Progenitor cell of endocrine pancreas (in vitro differentiated cells): ENCODE results near the gene RANBP3L. TPM values are rescaled to one million over a fixed set of nuclear protein-coding genes. Genes with fewer than 3 reads are reported as not detected.

Experiments used
- DNase-seq: peaks from one replicate; pipeline ENCODE4 v3.0.0; 2021; ENCODE audit warnings: low spot score; ENCODE audit not compliant: unreplicated experiment
- H3K27ac Mint-ChIP-seq: 2 replicates; pipeline ENCODE4 v1.8.0; 2021; ENCODE audit warnings: mild to moderate bottlenecking, moderate library complexity, mixed read lengths
- H3K27me3 Mint-ChIP-seq: 2 replicates; pipeline ENCODE4 v1.8.0; 2021; ENCODE audit warnings: mixed read lengths
- H3K36me3 Mint-ChIP-seq: 2 replicates; pipeline ENCODE4 v1.8.0; 2022; ENCODE audit warnings: mixed read lengths; ENCODE audit not compliant: insufficient read depth
- H3K4me1 Mint-ChIP-seq: 2 replicates; pipeline ENCODE4 v1.8.0; 2021; ENCODE audit warnings: low read depth, mixed read lengths
- H3K4me3 Mint-ChIP-seq: 2 replicates; pipeline ENCODE4 v1.8.0; 2021; ENCODE audit warnings: low read depth, mild to moderate bottlenecking, moderate library complexity, mixed read lengths
- H3K9me3 Mint-ChIP-seq: 2 replicates; pipeline ENCODE4 v1.8.0; 2021; ENCODE audit warnings: low read depth, mixed read lengths
- total RNA-seq: library from RNA; stranded (reverse); gene quantifications from 2 replicates; pipeline ENCODE4 v1.2.1, GENCODE V29; 2021
- TF ChIP-seq, protein P1 (sequence below): fragments of 200-600 bp; sonication (generic); IDR thresholded peaks from one replicate; pipeline ENCODE4 v1.5.0; 2021; ENCODE audit warnings: antibody characterized with exemption, mild to moderate bottlenecking; ENCODE audit not compliant: unreplicated experiment

RANBP3L gene
- total RNA-seq, 1 donor from 2014 or later, result not detected

- H3K9me3 Mint-ChIP-seq, result no peaks in the 10 kb centered on the region
- H3K27ac Mint-ChIP-seq, result no peak overlapping the region
- no peak for DNase-seq
- no peaks in the 10 kb centered on the region for H3K4me1 Mint-ChIP-seq
- H3K4me3 Mint-ChIP-seq, result no peak overlapping the region
- H3K36me3 Mint-ChIP-seq, result no peaks in the 10 kb centered on the region
- no peaks in the 10 kb centered on the region for H3K27me3 Mint-ChIP-seq
- TF ChIP-seq, protein P1, sequence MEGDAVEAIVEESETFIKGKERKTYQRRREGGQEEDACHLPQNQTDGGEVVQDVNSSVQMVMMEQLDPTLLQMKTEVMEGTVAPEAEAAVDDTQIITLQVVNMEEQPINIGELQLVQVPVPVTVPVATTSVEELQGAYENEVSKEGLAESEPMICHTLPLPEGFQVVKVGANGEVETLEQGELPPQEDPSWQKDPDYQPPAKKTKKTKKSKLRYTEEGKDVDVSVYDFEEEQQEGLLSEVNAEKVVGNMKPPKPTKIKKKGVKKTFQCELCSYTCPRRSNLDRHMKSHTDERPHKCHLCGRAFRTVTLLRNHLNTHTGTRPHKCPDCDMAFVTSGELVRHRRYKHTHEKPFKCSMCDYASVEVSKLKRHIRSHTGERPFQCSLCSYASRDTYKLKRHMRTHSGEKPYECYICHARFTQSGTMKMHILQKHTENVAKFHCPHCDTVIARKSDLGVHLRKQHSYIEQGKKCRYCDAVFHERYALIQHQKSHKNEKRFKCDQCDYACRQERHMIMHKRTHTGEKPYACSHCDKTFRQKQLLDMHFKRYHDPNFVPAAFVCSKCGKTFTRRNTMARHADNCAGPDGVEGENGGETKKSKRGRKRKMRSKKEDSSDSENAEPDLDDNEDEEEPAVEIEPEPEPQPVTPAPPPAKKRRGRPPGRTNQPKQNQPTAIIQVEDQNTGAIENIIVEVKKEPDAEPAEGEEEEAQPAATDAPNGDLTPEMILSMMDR, result no peak
Observed at GRCh38 chr5:36250427-36250826, 51.3 kb downstream of the RANBP3L start.

GRCh38 chr5:36246036-36246800 is 55.5 kb downstream of the RANBP3L start:
- no peak for DNase-seq
- Mint-ChIP-seq H3K27ac (no peak overlapping the region), H3K4me1 (peaks cover 7% of the 10 kb centered on the region), H3K4me3 (no peak overlapping the region), H3K27me3 (no peaks in the 10 kb centered on the region), H3K36me3 (no peaks in the 10 kb centered on the region), H3K9me3 (no peaks in the 10 kb centered on the region)
- TF ChIP-seq, protein P1, result no peak

DNA sequence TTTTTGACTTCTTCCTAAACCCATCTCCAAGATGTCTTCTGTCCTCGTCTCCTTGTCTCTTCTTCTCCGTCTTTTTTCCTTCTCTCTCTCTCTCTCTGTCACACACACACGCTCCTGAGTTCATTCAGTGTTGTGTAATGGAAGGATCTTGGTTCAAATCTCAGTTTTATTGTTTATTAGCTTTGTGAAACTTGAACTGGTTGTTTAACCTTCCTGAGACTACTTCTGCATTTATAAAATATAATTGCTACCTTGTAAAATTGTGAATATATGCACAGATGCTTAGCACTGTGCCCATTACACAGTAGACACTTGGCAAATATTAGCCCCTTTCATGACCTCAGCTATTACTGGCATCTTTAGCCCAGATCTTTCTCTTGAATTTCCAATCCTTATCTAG is 57.6 kb downstream of the RANBP3L start:
- no peak for DNase-seq
- H3K36me3 Mint-ChIP-seq, result no peaks in the 10 kb centered on the region
- no peaks in the 10 kb centered on the region for H3K9me3 Mint-ChIP-seq
- no peak overlapping the region for H3K27ac Mint-ChIP-seq
- TF ChIP-seq, protein P1, result no peak
- H3K4me3 Mint-ChIP-seq, result no peak overlapping the region
- peaks cover 23% of the 10 kb centered on the region for H3K4me1 Mint-ChIP-seq
- no peaks in the 10 kb centered on the region for H3K27me3 Mint-ChIP-seq

DNA sequence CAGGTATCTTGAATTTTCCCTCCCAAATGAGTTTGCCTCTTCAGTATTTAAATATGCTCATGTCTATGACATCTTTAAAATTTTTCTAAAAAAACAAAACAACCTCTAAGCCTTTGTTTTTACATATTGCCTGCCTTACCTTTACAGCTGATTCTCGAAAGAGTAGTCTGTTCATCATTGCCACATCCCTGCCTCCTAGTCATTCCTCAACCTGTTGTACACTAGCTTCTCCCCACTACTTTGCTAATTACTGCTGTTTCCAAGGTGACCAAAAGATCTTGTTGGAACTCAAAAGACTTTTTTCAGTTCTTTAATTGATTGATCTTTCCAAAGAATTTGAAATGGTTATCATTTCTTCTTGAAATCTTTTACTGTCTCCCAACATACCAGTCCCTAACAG is 58.0 kb downstream of the RANBP3L start:
- no peak for DNase-seq
- Mint-ChIP-seq H3K27me3 (no peaks in the 10 kb centered on the region), H3K27ac (peak overlapping the region; percentile 5), H3K9me3 (no peaks in the 10 kb centered on the region), H3K4me3 (peak overlapping the region; percentile 3), H3K36me3 (no peaks in the 10 kb centered on the region), H3K4me1 (peaks cover 26% of the 10 kb centered on the region)
- TF ChIP-seq, protein P1, result no peak

DNA sequence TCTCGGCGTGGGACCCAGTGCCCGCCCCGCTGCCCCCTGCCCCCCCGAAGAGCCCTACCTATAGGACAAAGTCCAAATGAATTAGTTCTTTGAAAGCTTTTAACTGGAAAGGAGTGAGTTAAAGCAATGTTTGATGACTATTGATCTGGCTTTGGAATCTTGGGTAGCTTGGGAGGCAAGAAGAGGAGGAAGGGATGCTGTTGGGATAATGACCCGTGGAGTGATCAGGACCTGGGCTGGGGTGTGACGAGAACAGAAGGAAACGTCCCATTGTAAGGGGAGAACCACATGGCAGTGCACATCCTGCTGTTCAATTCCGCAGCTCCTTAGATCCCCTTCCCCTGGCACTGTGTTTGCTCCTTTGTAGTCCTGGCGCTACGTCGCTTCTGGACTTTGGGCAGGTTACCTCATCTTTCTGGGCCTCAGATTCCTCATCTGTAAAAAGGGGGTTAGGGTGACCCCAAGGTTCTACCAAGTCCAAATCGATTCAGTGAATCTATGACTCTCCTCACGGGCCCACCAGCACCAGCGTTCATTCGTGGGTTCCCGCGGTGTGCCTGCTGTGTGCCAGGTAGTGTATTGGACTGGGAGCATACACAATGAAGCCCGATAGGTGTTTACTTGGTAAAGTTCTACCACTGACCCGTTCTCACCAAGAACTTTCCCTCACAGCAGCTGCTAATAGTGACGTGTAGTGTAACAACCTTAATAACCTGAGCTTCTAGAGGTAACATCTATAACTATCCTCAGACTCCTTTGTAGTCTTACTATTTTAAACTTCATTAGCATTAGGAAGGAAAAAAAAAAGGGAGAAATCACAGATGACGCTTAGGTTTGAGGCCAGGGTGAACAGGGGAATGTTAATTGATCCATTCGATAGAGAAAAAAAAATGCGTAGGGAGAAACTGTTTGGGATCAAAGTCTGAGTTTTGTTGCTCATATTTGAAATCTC is 58.9 kb downstream of the RANBP3L start:
- H3K4me1 Mint-ChIP-seq, result peaks cover 31% of the 10 kb centered on the region
- no peaks in the 10 kb centered on the region for H3K9me3 Mint-ChIP-seq
- DNase-seq, result no peak
- no peaks in the 10 kb centered on the region for H3K27me3 Mint-ChIP-seq
- H3K36me3 Mint-ChIP-seq, result no peaks in the 10 kb centered on the region
- peak overlapping the region; percentile 82 for H3K4me3 Mint-ChIP-seq
- TF ChIP-seq, protein P1, result no peak
- peak overlapping the region; percentile 98 for H3K27ac Mint-ChIP-seq
